Osteoblast (primary cell): ENCODE data around the gene SLC6A19. TPM values are rescaled to one million over a fixed set of nuclear protein-coding genes. Genes with fewer than 3 reads are reported as not detected.

Source experiments
- DNase-seq: peaks from one replicate; pipeline ENCODE4 v3.0.0; 2011; ENCODE audit warnings: low spot score, mixed read lengths; ENCODE audit not compliant: insufficient read length; ENCODE audit errors: missing footprints
- H2AFZ ChIP-seq: 2 replicates; pipeline ENCODE4 v1.6.0; 2011; ENCODE audit warnings: mild to moderate bottlenecking, low read length
- H3K27ac ChIP-seq: 2 replicates; pipeline ENCODE4 v1.5.1; 2011; ENCODE audit warnings: mild to moderate bottlenecking, low read depth, low read length, moderate library complexity
- H3K27me3 ChIP-seq: 2 replicates; pipeline ENCODE4 v1.6.0; 2012; ENCODE audit warnings: mild to moderate bottlenecking, control low read depth, inconsistent platforms, low read length, moderate library complexity; ENCODE audit not compliant: insufficient read depth
- H3K36me3 ChIP-seq: 2 replicates; pipeline ENCODE4 v1.5.1; 2011; ENCODE audit warnings: mild to moderate bottlenecking, low read length, control low read depth, moderate library complexity; ENCODE audit not compliant: insufficient read depth
- H3K4me1 ChIP-seq: 2 replicates; pipeline ENCODE4 v1.5.1; 2011; ENCODE audit warnings: mild to moderate bottlenecking, low read length, control low read depth, moderate library complexity; ENCODE audit not compliant: insufficient read depth
- H3K4me2 ChIP-seq: 2 replicates; pipeline ENCODE4 v1.6.0; 2011; ENCODE audit warnings: mild to moderate bottlenecking, low read length; ENCODE audit not compliant: insufficient read depth
- H3K4me3 ChIP-seq: fragments of 200-600 bp; sonication (generic); 3 replicates; pipeline ENCODE4 v1.5.1; 2012; ENCODE audit warnings: mild to moderate bottlenecking, low read length, inconsistent platforms; ENCODE audit not compliant: insufficient read depth
- H3K79me2 ChIP-seq: 2 replicates; pipeline ENCODE4 v1.6.0; 2012; ENCODE audit warnings: mild to moderate bottlenecking, low read length, control low read depth, inconsistent platforms; ENCODE audit not compliant: insufficient read depth
- H3K9me3 ChIP-seq: 2 replicates; pipeline ENCODE4 v1.5.1; 2011; ENCODE audit warnings: low read depth, low read length, control low read depth
- H4K20me1 ChIP-seq: 2 replicates; pipeline ENCODE4 v1.6.0; 2012; ENCODE audit warnings: mild to moderate bottlenecking, low read length, control low read depth; ENCODE audit not compliant: insufficient read depth
- total RNA-seq: library from RNA; depleted of rRNA; stranded (reverse); fragments of >200 nt; gene quantifications from 2 replicates; pipeline ENCODE4 v1.2.3, GENCODE V29; 2012
- TF ChIP-seq, protein P1 (sequence below): IDR thresholded peaks from 2 replicates; pipeline ENCODE4 v1.5.1; 2011; ENCODE audit warnings: mild to moderate bottlenecking, low read depth, low read length, moderate library complexity; ENCODE audit errors: extremely low read depth

SLC6A19 gene
- total RNA-seq, 1 donor: not detected

DNA sequence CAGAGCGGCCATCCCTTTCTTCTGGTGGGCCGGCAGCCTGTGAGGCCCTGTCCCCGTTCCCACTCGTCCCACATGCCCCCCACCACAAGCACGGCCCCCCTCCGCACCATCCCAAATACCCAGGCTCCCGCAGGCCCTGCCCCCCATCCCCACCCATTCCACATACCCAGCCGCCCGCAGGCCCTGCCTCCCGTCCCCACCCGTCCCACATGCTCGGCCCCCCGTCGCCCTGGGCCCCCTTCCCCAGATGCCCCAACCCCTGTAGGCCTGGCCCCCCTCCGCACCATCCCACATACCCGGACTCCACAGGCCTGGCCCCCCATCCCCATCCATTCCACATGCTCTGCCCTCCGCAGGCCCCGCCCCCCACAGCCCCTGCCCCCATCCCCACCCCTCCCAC is 11.5 kb downstream of the SLC6A19 start:
- Histone ChIP-seq H3K4me2 (no peak overlapping the region), H4K20me1 (no peaks in the 10 kb centered on the region), H3K36me3 (no peaks in the 10 kb centered on the region), H3K27ac (no peak overlapping the region), H3K27me3 (no peaks in the 10 kb centered on the region), H3K4me1 (no peaks in the 10 kb centered on the region), H3K9me3 (no peaks in the 10 kb centered on the region), H2AFZ (no peak overlapping the region), H3K79me2 (no peaks in the 10 kb centered on the region), H3K4me3 (no peak overlapping the region)
- TF ChIP-seq, protein P1, sequence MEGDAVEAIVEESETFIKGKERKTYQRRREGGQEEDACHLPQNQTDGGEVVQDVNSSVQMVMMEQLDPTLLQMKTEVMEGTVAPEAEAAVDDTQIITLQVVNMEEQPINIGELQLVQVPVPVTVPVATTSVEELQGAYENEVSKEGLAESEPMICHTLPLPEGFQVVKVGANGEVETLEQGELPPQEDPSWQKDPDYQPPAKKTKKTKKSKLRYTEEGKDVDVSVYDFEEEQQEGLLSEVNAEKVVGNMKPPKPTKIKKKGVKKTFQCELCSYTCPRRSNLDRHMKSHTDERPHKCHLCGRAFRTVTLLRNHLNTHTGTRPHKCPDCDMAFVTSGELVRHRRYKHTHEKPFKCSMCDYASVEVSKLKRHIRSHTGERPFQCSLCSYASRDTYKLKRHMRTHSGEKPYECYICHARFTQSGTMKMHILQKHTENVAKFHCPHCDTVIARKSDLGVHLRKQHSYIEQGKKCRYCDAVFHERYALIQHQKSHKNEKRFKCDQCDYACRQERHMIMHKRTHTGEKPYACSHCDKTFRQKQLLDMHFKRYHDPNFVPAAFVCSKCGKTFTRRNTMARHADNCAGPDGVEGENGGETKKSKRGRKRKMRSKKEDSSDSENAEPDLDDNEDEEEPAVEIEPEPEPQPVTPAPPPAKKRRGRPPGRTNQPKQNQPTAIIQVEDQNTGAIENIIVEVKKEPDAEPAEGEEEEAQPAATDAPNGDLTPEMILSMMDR: no peak
- no peak for DNase-seq

DNA sequence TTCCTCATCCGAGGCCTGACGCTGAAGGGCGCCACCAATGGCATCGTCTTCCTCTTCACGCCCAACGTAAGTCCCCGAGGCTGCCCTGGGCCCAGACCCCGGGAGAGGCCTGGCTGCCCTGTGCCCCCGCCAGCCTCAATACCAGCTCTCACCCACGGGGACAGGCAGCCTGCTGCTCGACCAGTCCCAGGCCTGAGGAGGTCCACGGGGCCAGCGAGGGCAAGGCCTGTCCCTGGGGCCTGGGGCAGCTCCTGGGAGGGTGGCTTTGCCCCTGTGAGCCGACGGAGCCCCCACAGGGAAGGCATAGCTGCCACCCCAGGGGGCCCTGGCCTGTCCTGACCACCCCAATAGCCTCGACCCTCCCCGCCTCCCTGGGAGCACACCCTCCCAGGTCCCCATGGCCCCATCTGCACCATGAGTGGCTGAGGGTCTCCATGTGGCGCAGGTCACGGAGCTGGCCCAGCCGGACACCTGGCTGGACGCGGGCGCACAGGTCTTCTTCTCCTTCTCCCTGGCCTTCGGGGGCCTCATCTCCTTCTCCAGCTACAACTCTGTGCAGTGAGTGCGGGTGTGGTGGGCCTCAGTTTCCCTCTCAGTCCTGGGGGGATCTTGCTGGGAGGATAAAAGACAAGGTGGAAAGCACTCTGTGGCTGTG is 12.2 kb downstream of the SLC6A19 start:
- Histone ChIP-seq H3K4me3 (no peak overlapping the region), H3K9me3 (no peaks in the 10 kb centered on the region), H2AFZ (no peak overlapping the region), H3K36me3 (no peaks in the 10 kb centered on the region), H3K4me2 (no peak overlapping the region), H3K27ac (no peak overlapping the region), H3K4me1 (no peaks in the 10 kb centered on the region), H3K79me2 (no peaks in the 10 kb centered on the region), H3K27me3 (no peaks in the 10 kb centered on the region), H4K20me1 (no peaks in the 10 kb centered on the region)
- no peak for DNase-seq
- TF ChIP-seq, protein P1: no peak

DNA sequence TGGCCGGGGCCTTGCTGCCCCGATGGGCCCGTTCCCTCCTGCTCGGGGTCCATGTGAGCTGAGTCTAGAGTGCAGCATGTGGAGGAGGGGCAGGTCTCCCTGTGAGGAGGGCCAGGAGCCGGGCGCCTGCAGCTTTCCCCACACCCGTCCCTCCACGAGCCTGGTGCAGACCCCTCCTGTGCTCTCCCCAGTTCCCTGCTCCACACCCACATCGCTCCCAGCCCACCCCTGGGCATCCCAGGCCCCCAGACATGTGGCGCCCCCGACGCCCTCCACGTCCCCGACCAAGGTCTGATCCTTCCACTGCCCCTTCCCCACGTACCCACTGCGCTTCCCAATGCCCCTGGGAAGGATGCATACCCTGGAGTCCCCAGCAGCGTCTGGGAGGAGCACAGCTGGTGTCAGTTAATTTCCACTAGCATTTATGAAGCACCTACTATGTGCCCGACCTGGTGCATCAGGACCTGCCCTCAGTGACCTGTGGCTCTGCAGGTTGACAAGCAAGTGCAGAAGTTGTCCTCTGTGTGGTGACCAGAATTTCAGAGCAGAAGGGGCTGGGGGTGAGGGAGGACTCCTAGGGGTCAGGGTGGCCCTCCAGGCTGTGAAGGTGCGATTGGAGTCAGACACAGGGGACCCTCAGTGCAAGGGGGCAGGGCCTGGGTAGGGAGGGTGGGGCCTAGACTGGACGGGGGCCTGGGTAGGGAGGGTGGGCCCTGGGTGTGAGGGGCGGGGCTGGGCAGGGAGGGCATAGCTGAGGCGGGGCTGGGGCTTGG is 13.0 kb downstream of the SLC6A19 start:
- Histone ChIP-seq H3K4me2 (no peak overlapping the region), H3K4me3 (no peak overlapping the region)
- no peak for DNase-seq

DNA sequence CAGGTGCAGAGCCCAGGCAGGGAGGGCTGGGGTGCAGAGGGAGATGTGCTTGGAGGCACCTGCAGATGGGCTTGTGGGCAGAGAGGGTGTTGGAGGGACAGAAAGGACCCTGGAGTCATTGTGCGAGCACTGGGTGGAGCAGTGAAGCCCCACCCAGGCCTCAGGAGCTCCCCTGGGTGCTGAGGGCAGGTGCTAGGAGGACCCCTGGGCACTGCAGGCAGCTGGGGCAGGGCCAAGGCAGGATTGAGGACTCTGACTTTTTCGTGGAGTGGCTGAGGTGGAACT is 13.5 kb downstream of the SLC6A19 start:
- Histone ChIP-seq H3K4me2 (no peak overlapping the region), H3K79me2 (no peaks in the 10 kb centered on the region), H4K20me1 (no peaks in the 10 kb centered on the region), H3K27me3 (no peaks in the 10 kb centered on the region), H3K9me3 (no peaks in the 10 kb centered on the region), H3K27ac (no peak overlapping the region), H3K4me1 (no peaks in the 10 kb centered on the region), H2AFZ (no peak overlapping the region), H3K4me3 (no peak overlapping the region), H3K36me3 (no peaks in the 10 kb centered on the region)
- TF ChIP-seq, protein P1: no peak
- no peak for DNase-seq

More for the DNA sequence above, 13.0 kb downstream of the SLC6A19 start:
- TF ChIP-seq, protein P1: no peak
- no peak overlapping the region for H3K27ac ChIP-seq
- no peaks in the 10 kb centered on the region for H3K36me3 ChIP-seq
- no peaks in the 10 kb centered on the region for H3K79me2 ChIP-seq
- H3K4me1 ChIP-seq: no peaks in the 10 kb centered on the region
- H3K9me3 ChIP-seq: no peaks in the 10 kb centered on the region
- no peaks in the 10 kb centered on the region for H3K27me3 ChIP-seq
- no peaks in the 10 kb centered on the region for H4K20me1 ChIP-seq
- H2AFZ ChIP-seq: no peak overlapping the region
